B cell (primary cell): ENCODE results near the gene OR13C5. TPM values are rescaled to one million over a fixed set of nuclear protein-coding genes. Genes with fewer than 3 reads are reported as not detected.
"Not testable (repeated sequence)": the region's sequence is repeated elsewhere in the genome, so short reads cannot be mapped to it uniquely, and the experiment has no call there.

Experiments
- ATAC-seq: fragments of 200-7000 bp; cut with Tn5 transposase; one replicate; pipeline ENCODE4 v1.10.0; 2021; ENCODE audit warnings: low read depth, mild to moderate bottlenecking, moderate number of reproducible peaks, moderate library complexity
- CTCF ChIA-PET: fragments of 350-600 bp; sonication (Branson Sonifier 250); formaldehyde crosslinking; loops from one replicate; lab custom pipeline; 2021; ENCODE audit warnings: antibody characterized with exemption, inconsistent platforms; lab: Charles Lee
- POLR2A ChIA-PET: fragments of 350-600 bp; sonication (Branson Sonifier 250); formaldehyde crosslinking; loops from one replicate; lab custom pipeline; 2021; ENCODE audit warnings: antibody characterized with exemption; lab: Charles Lee
- DNase-seq: peaks from one replicate; pipeline ENCODE4 v3.0.0; 2013
- H2AFZ ChIP-seq: 2 replicates; pipeline ENCODE4 v1.6.1; 2012; ENCODE audit warnings: mild to moderate bottlenecking, low read depth, low read length; ENCODE audit not compliant: insufficient read depth, poor library complexity, severe bottlenecking
- H3K27ac ChIP-seq, 2 donors: 1 replicate in 1 of 2; 2 replicates in 1 of 2; pipeline ENCODE4 v1.5.1; 2012 to 2013; ENCODE audit warnings: low read length in 2 of 2, mild to moderate bottlenecking in 2 of 2, moderate library complexity in 1 of 2
- H3K27me3 ChIP-seq, 4 experiments: fragments of 200-600 bp in 1 of 4; sonication (generic) in 1 of 4; replicated peaks in 1 of 4; 1 replicate in 2 of 4; 2 replicates in 2 of 4; pipeline versions ENCODE4 v1.6.1 to v1.7.0; 2013 to 2016; ENCODE audit warnings: low read length in 3 of 4, mild to moderate bottlenecking in 2 of 4, mixed read lengths in 1 of 4, moderate library complexity in 1 of 4; ENCODE audit not compliant: insufficient read depth in 4 of 4, control insufficient read depth in 3 of 4; ENCODE audit errors: control extremely low read depth in 1 of 4
- H3K36me3 ChIP-seq, 2 experiments: replicated peaks in 1 of 2; 1 replicate in 1 of 2; 2 replicates in 1 of 2; pipeline versions ENCODE4 v1.6.1 to v1.7.1; 2013; ENCODE audit warnings: low read length in 1 of 2; ENCODE audit not compliant: insufficient read depth in 2 of 2, control insufficient read depth in 1 of 2; ENCODE audit errors: control extremely low read depth in 1 of 2, extremely low read depth in 1 of 2
- H3K4me1 ChIP-seq, 2 donors: fragments of 200-600 bp in 1 of 2; sonication (generic) in 1 of 2; 1 replicate in 1 of 2; 2 replicates in 1 of 2; pipeline versions ENCODE4 v1.5.1 to v1.6.1; 2013 to 2017; ENCODE audit warnings: low read length in 2 of 2; ENCODE audit not compliant: control insufficient read depth in 2 of 2, insufficient read depth in 2 of 2
- H3K4me2 ChIP-seq: replicated peaks from 2 replicates; pipeline ENCODE3; 2012; ENCODE audit warnings: mild to moderate bottlenecking, low read depth, low read length; ENCODE audit not compliant: poor library complexity, severe bottlenecking
- H3K4me3 ChIP-seq, 5 experiments: fragments of 200-600 bp in 1 of 5; sonication (generic) in 1 of 5; 1 replicate in 3 of 5; 2 replicates in 2 of 5; pipeline versions ENCODE4 v1.5.1 to v1.7.0; 2011 to 2016; ENCODE audit warnings: low read length in 4 of 5, mild to moderate bottlenecking in 4 of 5, low read depth in 2 of 5, control low read depth in 1 of 5, moderate library complexity in 1 of 5; ENCODE audit not compliant: insufficient read depth in 1 of 5; ENCODE audit errors: control extremely low read depth in 1 of 5, extremely low read depth in 1 of 5
- H3K79me2 ChIP-seq: fragments of 200-600 bp; sonication (generic); one replicate; pipeline ENCODE4 v1.6.0; 2016; ENCODE audit warnings: low read length; ENCODE audit not compliant: control insufficient read depth, insufficient read depth
- H3K9ac ChIP-seq: fragments of 200-600 bp; sonication (generic); 2 replicates; pipeline ENCODE4 v1.6.1; 2017; ENCODE audit warnings: mild to moderate bottlenecking, low read length, moderate library complexity
- H3K9me3 ChIP-seq, 3 donors: one replicate each; pipeline versions ENCODE4 v1.6.1 to v1.7.1; 2013; ENCODE audit warnings: low read length in 2 of 3; ENCODE audit not compliant: control insufficient read depth in 2 of 3, insufficient read depth in 1 of 3; ENCODE audit errors: control extremely low read depth in 1 of 3
- H4K20me1 ChIP-seq: 2 replicates; pipeline ENCODE4 v1.6.0; 2012; ENCODE audit warnings: mild to moderate bottlenecking, low read length; ENCODE audit not compliant: insufficient read depth, control insufficient read depth, poor library complexity, severe bottlenecking
- H3K27ac Mint-ChIP-seq: one replicate; pipeline ENCODE4 v1.8.0; 2021; ENCODE audit warnings: mixed read lengths
- H3K27me3 Mint-ChIP-seq: one replicate; pipeline ENCODE4 v1.8.0; 2021; ENCODE audit warnings: mixed read lengths
- H3K4me1 Mint-ChIP-seq: one replicate; pipeline ENCODE4 v1.8.0; 2021; ENCODE audit warnings: mixed read lengths
- H3K4me3 Mint-ChIP-seq: one replicate; pipeline ENCODE4 v1.8.0; 2021; ENCODE audit warnings: mixed read lengths
- H3K9me3 Mint-ChIP-seq: one replicate; pipeline ENCODE4 v1.8.0; 2022; ENCODE audit warnings: mixed read lengths; ENCODE audit not compliant: insufficient read depth
- EZH2 ChIP-seq: IDR thresholded peaks from 2 replicates; pipeline ENCODE4 v1.6.1; 2012; ENCODE audit warnings: borderline replicate concordance, low read depth, mild to moderate bottlenecking, moderate library complexity, low read length; ENCODE audit not compliant: insufficient read depth, poor library complexity, severe bottlenecking
- WGBS: methylation state at CpG from one replicate; pipeline ENCODE4 v1.1.5; 2013; ENCODE audit warnings: missing lambda C conversion rate; ENCODE audit not compliant: insufficient coverage; 5-methylcytosine and 5-hydroxymethylcytosine counted together
- intact Hi-C: fragments of 100-400 bp; cut with micrococcal nuclease; formaldehyde crosslinking; loops from one replicate; pipeline ENCODE4 v1.10.0; 2022
- polyA plus RNA-seq: library from polyadenylated mRNA; depleted of rRNA; stranded (reverse); fragments of >200 nt; gene quantifications from 2 replicates; pipeline ENCODE4 v1.2.3, GENCODE V29; 2012
- total RNA-seq, 2 donors: library from RNA; stranded (reverse); fragments of 120-200 nt in 1 of 2; gene quantifications; 1 replicate in 1 of 2; 2 replicates in 1 of 2; pipeline versions ENCODE4 v1.2.3 to v1.2.4, GENCODE V29; 2013 to 2022
- TF ChIP-seq, protein P1 (sequence below): fragments of 200-600 bp; IDR thresholded peaks from one replicate; pipeline ENCODE4 v1.8.0; 2022; ENCODE audit warnings: antibody characterized with exemption, mild to moderate bottlenecking

The OR13C5 gene
- total and polyA plus RNA-seq, 2 donors (not counting 1 experiment from before 2014, with no cell fraction given) = not detected

- no peak overlapping the region for H3K4me2 ChIP-seq
- H3K27ac ChIP-seq = no peak overlapping the region
- WGBS = no CpG with 5 or more reads among the region's 2 CpGs
- H3K4me3 ChIP-seq = no peak overlapping the region
- intact Hi-C loops = no loop called here
- Mint-ChIP-seq H3K27me3 (no peaks in the 10 kb centered on the region), H3K4me3 (no peak overlapping the region), H3K4me1 (no peaks in the 10 kb centered on the region), H3K9me3 (no peaks in the 10 kb centered on the region), H3K27ac (no peak overlapping the region)
- TF ChIP-seq EZH2 = no peak
- TF ChIP-seq, protein P1, sequence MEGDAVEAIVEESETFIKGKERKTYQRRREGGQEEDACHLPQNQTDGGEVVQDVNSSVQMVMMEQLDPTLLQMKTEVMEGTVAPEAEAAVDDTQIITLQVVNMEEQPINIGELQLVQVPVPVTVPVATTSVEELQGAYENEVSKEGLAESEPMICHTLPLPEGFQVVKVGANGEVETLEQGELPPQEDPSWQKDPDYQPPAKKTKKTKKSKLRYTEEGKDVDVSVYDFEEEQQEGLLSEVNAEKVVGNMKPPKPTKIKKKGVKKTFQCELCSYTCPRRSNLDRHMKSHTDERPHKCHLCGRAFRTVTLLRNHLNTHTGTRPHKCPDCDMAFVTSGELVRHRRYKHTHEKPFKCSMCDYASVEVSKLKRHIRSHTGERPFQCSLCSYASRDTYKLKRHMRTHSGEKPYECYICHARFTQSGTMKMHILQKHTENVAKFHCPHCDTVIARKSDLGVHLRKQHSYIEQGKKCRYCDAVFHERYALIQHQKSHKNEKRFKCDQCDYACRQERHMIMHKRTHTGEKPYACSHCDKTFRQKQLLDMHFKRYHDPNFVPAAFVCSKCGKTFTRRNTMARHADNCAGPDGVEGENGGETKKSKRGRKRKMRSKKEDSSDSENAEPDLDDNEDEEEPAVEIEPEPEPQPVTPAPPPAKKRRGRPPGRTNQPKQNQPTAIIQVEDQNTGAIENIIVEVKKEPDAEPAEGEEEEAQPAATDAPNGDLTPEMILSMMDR = no peak
- H3K9ac ChIP-seq = no peak overlapping the region
- H2AFZ ChIP-seq = no peak overlapping the region
- H3K4me1 ChIP-seq = no peaks in the 10 kb centered on the region
- no peaks in the 10 kb centered on the region for H3K27me3 ChIP-seq
- H4K20me1 ChIP-seq = no peaks in the 10 kb centered on the region
- H3K36me3 ChIP-seq = no peaks in the 10 kb centered on the region
- H3K79me2 ChIP-seq = no peaks in the 10 kb centered on the region
- ATAC-seq (no peak), DNase-seq (no peak)
- ChIA-PET CTCF (no interaction called here), POLR2A (no interaction called here)
- H3K9me3 ChIP-seq = no peaks in the 10 kb centered on the region
Measured at GRCh38 chr9:104606152-104606551, 6.9 kb upstream of the OR13C5 start.

DNA sequence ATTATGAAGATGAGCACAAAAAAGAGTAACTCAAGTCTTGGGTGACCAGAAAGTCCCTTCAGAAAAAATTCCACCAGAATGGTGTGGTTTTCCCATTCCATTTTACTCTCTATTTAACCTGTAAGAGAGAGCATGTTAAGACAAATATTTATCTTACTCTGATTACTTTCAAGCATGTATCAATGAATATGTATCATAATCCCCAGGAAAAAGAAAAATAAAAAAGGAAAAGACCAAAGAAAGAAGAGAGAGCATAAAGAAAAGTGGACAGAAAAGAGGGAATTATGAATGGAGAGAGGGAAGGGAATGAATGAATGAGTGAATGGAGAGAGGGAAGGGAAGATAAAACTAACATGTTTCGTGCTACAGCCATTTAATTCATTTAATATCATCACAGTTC is 6.3 kb upstream of the OR13C5 start, which contains the start of gene OR13C2:
Gene OR13C2 (minus strand): TSS at position 101 of the 400 bp plus-strand sequence. CDS start 0 bp downstream, at position 101.
- DNase-seq, H3K27me3 ChIP-seq, H3K4me3 Mint-ChIP-seq, H3K9me3 Mint-ChIP-seq, H2AFZ ChIP-seq, H3K27ac Mint-ChIP-seq, H3K79me2 ChIP-seq, H3K27ac ChIP-seq, POLR2A ChIA-PET, H3K27me3 Mint-ChIP-seq, intact Hi-C loops, ATAC-seq, H4K20me1 ChIP-seq, H3K36me3 ChIP-seq, CTCF ChIA-PET, H3K9ac ChIP-seq, H3K9me3 ChIP-seq, H3K4me1 Mint-ChIP-seq, H3K4me2 ChIP-seq, H3K4me3 ChIP-seq, H3K4me1 ChIP-seq: not testable (repeated sequence)
- WGBS = no CpG with 5 or more reads among the region's 1 CpG
